ENCODE measurements around the gene PPP2R3C.
"Not testable (repeated sequence)": the region's sequence is repeated elsewhere in the genome, so short reads cannot be mapped to it uniquely, and the experiment has no call there.

Gene PPP2R3C

GRCh38 chr14:35124127-35124526 is 2.3 kb upstream of the PPP2R3C start:
- DNase-seq (ENCODE audit: low spot score), result no peak

- DNase-seq (ENCODE audit: low spot score), result no peak
Observed at GRCh38 chr14:35123388-35123703, 1.6 kb upstream of the PPP2R3C start.

- DNase-seq (ENCODE audit: low spot score), result peak; percentile 30
Observed at GRCh38 chr14:35122696-35123387, 1.1 kb upstream of the PPP2R3C start.

GRCh38 chr14:35121026-35121886 is 534 bp downstream of the PPP2R3C start:
- DNase-seq (ENCODE audit: low spot score), result no peak

GRCh38 chr14:35117112-35117511 is 4.7 kb downstream of the PPP2R3C start:
- no peak for DNase-seq (ENCODE audit: low spot score)

- DNase-seq (ENCODE audit: low spot score), result no peak
Observed at GRCh38 chr14:35116242-35116641, 5.5 kb downstream of the PPP2R3C start.

GRCh38 chr14:35114036-35114435 is 7.8 kb downstream of the PPP2R3C start:
- no peak for DNase-seq (ENCODE audit: low spot score)

- no peak for DNase-seq (ENCODE audit: low spot score)
Observed at GRCh38 chr14:35113308-35113950, 8.4 kb downstream of the PPP2R3C start.

- no peak for DNase-seq (ENCODE audit: low spot score)
Observed at GRCh38 chr14:35112641-35113040, 9.1 kb downstream of the PPP2R3C start.

GRCh38 chr14:35107866-35108265 is 13.9 kb downstream of the PPP2R3C start:
- DNase-seq (ENCODE audit: low spot score), result no peak

- not testable (repeated sequence) for DNase-seq (ENCODE audit: low spot score)
Observed at GRCh38 chr14:35094645-35095044, 27.1 kb downstream of the PPP2R3C start.

GRCh38 chr14:35088514-35088913 is 33.3 kb downstream of the PPP2R3C start:
- no peak for DNase-seq (ENCODE audit: low spot score)

- no peak for DNase-seq (ENCODE audit: low spot score)
Observed at GRCh38 chr14:35085441-35085840, 36.3 kb downstream of the PPP2R3C start.

- no peak for DNase-seq (ENCODE audit: low spot score)
Observed at GRCh38 chr14:35083530-35084150, 38.1 kb downstream of the PPP2R3C start.

- DNase-seq (ENCODE audit: low spot score), result no peak
Observed at GRCh38 chr14:35079742-35080141, 42.0 kb downstream of the PPP2R3C start.

- DNase-seq (ENCODE audit: low spot score), result no peak
Observed at GRCh38 chr14:35078082-35078481, 43.7 kb downstream of the PPP2R3C start.

- no peak for DNase-seq (ENCODE audit: low spot score)
Observed at GRCh38 chr14:35073486-35073885, 48.3 kb downstream of the PPP2R3C start.

GRCh38 chr14:35072226-35072625 is 49.6 kb downstream of the PPP2R3C start:
- DNase-seq (ENCODE audit: low spot score), result no peak

- DNase-seq (ENCODE audit: low spot score), result no peak
Observed at GRCh38 chr14:35068238-35069012, 53.4 kb downstream of the PPP2R3C start.

GRCh38 chr14:35065731-35066130 is 56.1 kb downstream of the PPP2R3C start:
- not testable (repeated sequence) for DNase-seq (ENCODE audit: low spot score)

GRCh38 chr14:35061113-35061791 is 60.5 kb downstream of the PPP2R3C start:
- DNase-seq (ENCODE audit: low spot score), result peak; percentile 42

Measured in AG20443 (cell line).